HG03342 (cell line): ENCODE data around the gene BICDL2.

ENCODE experiments used
- ATAC-seq: cut with Tn5 transposase; IDR thresholded peaks from one replicate; pipeline ENCODE4 v1.9.1; 2021; ENCODE audit warnings: mild to moderate bottlenecking, moderate library complexity; ENCODE audit not compliant: unreplicated experiment

The BICDL2 gene

GRCh38 chr16:3026609-3027488, 9.9 kb downstream of the BICDL2 start:
- no peak for ATAC-seq

GRCh38 chr16:3026003-3026378, 10.8 kb downstream of the BICDL2 start:
- ATAC-seq: no peak

GRCh38 chr16:3025032-3026002, 11.4 kb downstream of the BICDL2 start:
- ATAC-seq: no peak

GRCh38 chr16:3023669-3024478, 12.9 kb downstream of the BICDL2 start, which contains the start of the genes HCFC1R1 and THOC6:
Gene HCFC1R1, minus strand, starts transcription at chr16:3023942. Its CDS starts 1 bp downstream, at chr16:3023941.
Gene THOC6, plus strand, starts transcription at chr16:3024035. Its CDS starts 292 bp downstream, at chr16:3024327.
- ATAC-seq: peak; percentile 71

GRCh38 chr16:3023415-3023668, 13.4 kb downstream of the BICDL2 start:
- no peak for ATAC-seq

GRCh38 chr16:3022684-3023414, 13.9 kb downstream of the BICDL2 start:
- no peak for ATAC-seq

- no peak for ATAC-seq
Observed at GRCh38 chr16:3022208-3022683, 14.5 kb downstream of the BICDL2 start.

- ATAC-seq: no peak
Observed at GRCh38 chr16:3021449-3022207, 15.1 kb downstream of the BICDL2 start.

- no peak for ATAC-seq
Observed at GRCh38 chr16:3020604-3021448, 15.9 kb downstream of the BICDL2 start.

GRCh38 chr16:3020247-3020603, 16.5 kb downstream of the BICDL2 start, which contains the start of gene TNFRSF12A:
Gene TNFRSF12A, plus strand, starts transcription at chr16:3020368. Its CDS starts 30 bp downstream, at chr16:3020398.
- ATAC-seq: no peak

- ATAC-seq: no peak
Observed at GRCh38 chr16:3019594-3020246, 17.0 kb downstream of the BICDL2 start.

GRCh38 chr16:3017794-3018506, 18.8 kb downstream of the BICDL2 start, which contains the start of gene CLDN6:
Gene CLDN6, minus strand, starts transcription at chr16:3018183. Its CDS starts 2,162 bp downstream, at chr16:3016021.
- no peak for ATAC-seq

- no peak for ATAC-seq
Observed at GRCh38 chr16:3017344-3017743, 19.4 kb downstream of the BICDL2 start.

GRCh38 chr16:3015865-3016521, 20.8 kb downstream of the BICDL2 start:
- ATAC-seq: no peak

GRCh38 chr16:3014971-3015370, 21.8 kb downstream of the BICDL2 start:
- no peak for ATAC-seq

GRCh38 chr16:3013998-3014690, 22.6 kb downstream of the BICDL2 start:
- ATAC-seq: no peak
